Urinary bladder (tissue), 4 donors: ENCODE data around the gene BRINP3. TPM values are rescaled to one million over a fixed set of nuclear protein-coding genes. Genes with fewer than 3 reads are reported as not detected.

Experiments used
- DNase-seq: peaks from one replicate; pipeline ENCODE4 v3.0.0-alpha.2; 2015; ENCODE audit errors: extremely low spot score
- H3K27ac ChIP-seq: one replicate; pipeline ENCODE4 v1.5.1; 2013; ENCODE audit warnings: low read depth, mild to moderate bottlenecking, moderate library complexity
- H3K36me3 ChIP-seq: one replicate; pipeline ENCODE4 v1.6.1; 2013; ENCODE audit warnings: mild to moderate bottlenecking, moderate library complexity; ENCODE audit not compliant: insufficient read depth
- H3K4me1 ChIP-seq: one replicate; pipeline ENCODE4 v1.6.1; 2013; ENCODE audit warnings: mild to moderate bottlenecking, moderate library complexity; ENCODE audit not compliant: insufficient read depth
- H3K4me3 ChIP-seq: one replicate; pipeline ENCODE4 v1.5.1; 2013; ENCODE audit warnings: low read depth, low read length
- WGBS: extraction: QIAGEN DNeasy Blood & Tissue Kit; methylation state at CpG from one replicate; pipeline ENCODE4 v1.1.7; 2013; 5-methylcytosine and 5-hydroxymethylcytosine counted together
- polyA plus RNA-seq: library from polyadenylated mRNA; stranded (reverse); fragments of 200-250 nt; gene quantifications from one replicate; pipeline ENCODE4 v1.2.3, GENCODE V29; 2013
- total RNA-seq: library from RNA; depleted of rRNA; stranded (reverse); fragments of >200 nt; gene quantifications from one replicate; pipeline ENCODE4 v1.2.3, GENCODE V29; 2014
- donor health status: healthy with polysubstance abuse.
- donor health status: healthy.

The BRINP3 gene
- total and polyA plus RNA-seq, 2 donors, result 1.2 to 10.8 TPM

GRCh38 chr1:190179817-190180216 lies 297.8 kb downstream of the BRINP3 start:
- no peaks in the 10 kb centered on the region for H3K36me3 ChIP-seq
- H3K4me3 ChIP-seq, result no peak overlapping the region
- H3K4me1 ChIP-seq, result no peaks in the 10 kb centered on the region
- no peak overlapping the region for H3K27ac ChIP-seq
- DNase-seq, result no peak
- 39% methylated on average over 3 of the region's 3 CpGs for WGBS

- no peaks in the 10 kb centered on the region for H3K36me3 ChIP-seq
- no peak for DNase-seq
- no peak overlapping the region for H3K27ac ChIP-seq
- no peak overlapping the region for H3K4me3 ChIP-seq
- WGBS, result 82% methylated on average over 2 of the region's 2 CpGs
- no peaks in the 10 kb centered on the region for H3K4me1 ChIP-seq
These were observed 298.8 kb downstream of the BRINP3 start for GRCh38 chr1:190178827-190179226.

- WGBS, result 95% methylated on average over 2 of the region's 2 CpGs
These were observed 300.1 kb downstream of the BRINP3 start for GRCh38 chr1:190177555-190177954.

GRCh38 chr1:190176776-190177175 lies 300.9 kb downstream of the BRINP3 start:
- Histone ChIP-seq H3K4me1 (no peaks in the 10 kb centered on the region), H3K36me3 (no peaks in the 10 kb centered on the region), H3K4me3 (no peak overlapping the region), H3K27ac (no peak overlapping the region)
- DNase-seq, result no peak

More at GRCh38 chr1:190177555-190177954, 300.1 kb downstream of the BRINP3 start:
- no peaks in the 10 kb centered on the region for H3K4me1 ChIP-seq
- DNase-seq, result no peak
- no peak overlapping the region for H3K4me3 ChIP-seq
- H3K36me3 ChIP-seq, result no peaks in the 10 kb centered on the region
- H3K27ac ChIP-seq, result no peak overlapping the region

GRCh38 chr1:190175320-190175719 lies 302.3 kb downstream of the BRINP3 start:
- Histone ChIP-seq H3K36me3 (no peaks in the 10 kb centered on the region), H3K4me3 (no peak overlapping the region), H3K4me1 (no peaks in the 10 kb centered on the region), H3K27ac (no peak overlapping the region)
- no peak for DNase-seq
- 57% methylated on average over 3 of the region's 3 CpGs for WGBS

- Histone ChIP-seq H3K4me3 (no peak overlapping the region), H3K4me1 (no peaks in the 10 kb centered on the region), H3K27ac (no peak overlapping the region), H3K36me3 (no peaks in the 10 kb centered on the region)
- DNase-seq, result no peak
- WGBS, result 65% methylated on average over 8 of the region's 8 CpGs
These were observed 304.8 kb downstream of the BRINP3 start for GRCh38 chr1:190172651-190173430.

- DNase-seq, result no peak
- H3K4me3 ChIP-seq, result no peak overlapping the region
- no peaks in the 10 kb centered on the region for H3K36me3 ChIP-seq
- H3K27ac ChIP-seq, result no peak overlapping the region
- 76% methylated on average over 3 of the region's 3 CpGs for WGBS
- no peaks in the 10 kb centered on the region for H3K4me1 ChIP-seq
These were observed 307.3 kb downstream of the BRINP3 start for GRCh38 chr1:190170321-190170720.

GRCh38 chr1:190169311-190170067 lies 308.2 kb downstream of the BRINP3 start:
- Histone ChIP-seq H3K36me3 (no peaks in the 10 kb centered on the region), H3K4me1 (no peaks in the 10 kb centered on the region), H3K4me3 (no peak overlapping the region), H3K27ac (no peak overlapping the region)
- no peak for DNase-seq
- 62% methylated on average over 3 of the region's 3 CpGs for WGBS

GRCh38 chr1:190168893-190169280 lies 308.8 kb downstream of the BRINP3 start:
- DNase-seq, result no peak

GRCh38 chr1:190168116-190168892 lies 309.4 kb downstream of the BRINP3 start:
- Histone ChIP-seq H3K27ac (no peak overlapping the region), H3K4me1 (no peaks in the 10 kb centered on the region), H3K36me3 (no peaks in the 10 kb centered on the region), H3K4me3 (no peak overlapping the region)
- no peak for DNase-seq
- 92% methylated on average over 3 of the region's 3 CpGs for WGBS

More at GRCh38 chr1:190168893-190169280, 308.8 kb downstream of the BRINP3 start:
- WGBS, result 55% methylated on average over 3 of the region's 3 CpGs
- Histone ChIP-seq H3K4me3 (no peak overlapping the region), H3K27ac (no peak overlapping the region), H3K36me3 (no peaks in the 10 kb centered on the region), H3K4me1 (no peaks in the 10 kb centered on the region)

GRCh38 chr1:190159146-190159545 lies 318.5 kb downstream of the BRINP3 start:
- Histone ChIP-seq H3K4me1 (no peaks in the 10 kb centered on the region), H3K36me3 (no peaks in the 10 kb centered on the region), H3K27ac (no peak overlapping the region), H3K4me3 (no peak overlapping the region)
- DNase-seq, result no peak
- whole genome bisulfite sequencing, result 90% methylated on average over 2 of the region's 2 CpGs

- no peak for DNase-seq
- 69% methylated on average over 2 of the region's 2 CpGs for WGBS
- H3K27ac ChIP-seq, result no peak overlapping the region
- H3K4me3 ChIP-seq, result no peak overlapping the region
- no peaks in the 10 kb centered on the region for H3K4me1 ChIP-seq
- H3K36me3 ChIP-seq, result no peaks in the 10 kb centered on the region
These were observed 322.9 kb downstream of the BRINP3 start for GRCh38 chr1:190154744-190155143.

- 86% methylated on average over 2 of the region's 2 CpGs for WGBS
- Histone ChIP-seq H3K4me1 (no peaks in the 10 kb centered on the region), H3K27ac (no peak overlapping the region), H3K36me3 (no peaks in the 10 kb centered on the region), H3K4me3 (no peak overlapping the region)
- no peak for DNase-seq
These were observed 330.0 kb downstream of the BRINP3 start for GRCh38 chr1:190147616-190148015.
